Measurements from ENCODE around the gene SYT9.

DNA sequence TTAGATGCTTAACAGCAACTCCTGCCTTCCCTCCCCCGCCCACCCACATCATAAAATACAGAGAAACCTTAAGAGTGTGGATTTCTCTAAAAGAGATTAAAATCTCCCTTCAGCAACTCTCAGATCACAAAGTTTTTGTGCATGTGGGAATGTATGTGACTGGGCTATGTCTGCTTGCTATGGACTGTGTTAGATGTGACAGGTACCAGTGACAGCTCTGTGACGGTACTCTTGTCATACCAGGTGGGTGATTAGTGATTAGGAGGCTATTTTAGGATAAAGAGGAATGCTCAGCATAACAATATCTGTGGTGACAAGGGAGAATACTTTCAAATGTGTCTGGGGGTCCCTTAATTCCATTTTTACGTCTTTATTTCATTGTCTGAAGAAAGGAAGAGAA lies 60.2 kb downstream of the SYT9 start:
- TF ChIP-seq, protein P1, sequence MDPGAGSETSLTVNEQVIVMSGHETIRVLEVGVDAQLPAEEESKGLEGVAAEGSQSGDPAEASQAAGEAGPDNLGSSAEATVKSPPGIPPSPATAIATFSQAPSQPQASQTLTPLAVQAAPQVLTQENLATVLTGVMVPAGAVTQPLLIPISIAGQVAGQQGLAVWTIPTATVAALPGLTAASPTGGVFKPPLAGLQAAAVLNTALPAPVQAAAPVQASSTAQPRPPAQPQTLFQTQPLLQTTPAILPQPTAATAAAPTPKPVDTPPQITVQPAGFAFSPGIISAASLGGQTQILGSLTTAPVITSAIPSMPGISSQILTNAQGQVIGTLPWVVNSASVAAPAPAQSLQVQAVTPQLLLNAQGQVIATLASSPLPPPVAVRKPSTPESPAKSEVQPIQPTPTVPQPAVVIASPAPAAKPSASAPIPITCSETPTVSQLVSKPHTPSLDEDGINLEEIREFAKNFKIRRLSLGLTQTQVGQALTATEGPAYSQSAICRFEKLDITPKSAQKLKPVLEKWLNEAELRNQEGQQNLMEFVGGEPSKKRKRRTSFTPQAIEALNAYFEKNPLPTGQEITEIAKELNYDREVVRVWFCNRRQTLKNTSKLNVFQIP (CRISPR knock-in tag; IDR thresholded peaks at IDR 0.05; ENCODE audit: borderline replicate concordance, low read depth): no peak
- TF ChIP-seq, protein P2, sequence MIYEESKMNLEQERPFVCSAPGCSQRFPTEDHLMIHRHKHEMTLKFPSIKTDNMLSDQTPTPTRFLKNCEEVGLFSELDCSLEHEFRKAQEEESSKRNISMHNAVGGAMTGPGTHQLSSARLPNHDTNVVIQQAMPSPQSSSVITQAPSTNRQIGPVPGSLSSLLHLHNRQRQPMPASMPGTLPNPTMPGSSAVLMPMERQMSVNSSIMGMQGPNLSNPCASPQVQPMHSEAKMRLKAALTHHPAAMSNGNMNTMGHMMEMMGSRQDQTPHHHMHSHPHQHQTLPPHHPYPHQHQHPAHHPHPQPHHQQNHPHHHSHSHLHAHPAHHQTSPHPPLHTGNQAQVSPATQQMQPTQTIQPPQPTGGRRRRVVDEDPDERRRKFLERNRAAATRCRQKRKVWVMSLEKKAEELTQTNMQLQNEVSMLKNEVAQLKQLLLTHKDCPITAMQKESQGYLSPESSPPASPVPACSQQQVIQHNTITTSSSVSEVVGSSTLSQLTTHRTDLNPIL (CRISPR knock-in tag; IDR thresholded peaks at IDR 0.05; ENCODE audit: low read depth): no peak
- TF ChIP-seq ISL1 (CRISPR knock-in tag; IDR thresholded peaks at IDR 0.05) (no peak), GLIS3 (CRISPR knock-in tag; IDR thresholded peaks at IDR 0.05) (no peak), ZNF70 (CRISPR knock-in tag; IDR thresholded peaks at IDR 0.05) (no peak), ESRRG (CRISPR knock-in tag; IDR thresholded peaks at IDR 0.05) (no peak), RARB (CRISPR knock-in tag; IDR thresholded peaks at IDR 0.05) (no peak), ARNTL (CRISPR knock-in tag; IDR thresholded peaks at IDR 0.05; ENCODE audit: borderline replicate concordance, low read depth) (no peak), ZNF565 (CRISPR knock-in tag; conservative IDR thresholded peaks at IDR 0.05; ENCODE audit: low read depth) (no peak), TCF4 (CRISPR knock-in tag; IDR thresholded peaks at IDR 0.05; ENCODE audit: borderline replicate concordance) (no peak)
- TF ChIP-seq, protein P3, sequence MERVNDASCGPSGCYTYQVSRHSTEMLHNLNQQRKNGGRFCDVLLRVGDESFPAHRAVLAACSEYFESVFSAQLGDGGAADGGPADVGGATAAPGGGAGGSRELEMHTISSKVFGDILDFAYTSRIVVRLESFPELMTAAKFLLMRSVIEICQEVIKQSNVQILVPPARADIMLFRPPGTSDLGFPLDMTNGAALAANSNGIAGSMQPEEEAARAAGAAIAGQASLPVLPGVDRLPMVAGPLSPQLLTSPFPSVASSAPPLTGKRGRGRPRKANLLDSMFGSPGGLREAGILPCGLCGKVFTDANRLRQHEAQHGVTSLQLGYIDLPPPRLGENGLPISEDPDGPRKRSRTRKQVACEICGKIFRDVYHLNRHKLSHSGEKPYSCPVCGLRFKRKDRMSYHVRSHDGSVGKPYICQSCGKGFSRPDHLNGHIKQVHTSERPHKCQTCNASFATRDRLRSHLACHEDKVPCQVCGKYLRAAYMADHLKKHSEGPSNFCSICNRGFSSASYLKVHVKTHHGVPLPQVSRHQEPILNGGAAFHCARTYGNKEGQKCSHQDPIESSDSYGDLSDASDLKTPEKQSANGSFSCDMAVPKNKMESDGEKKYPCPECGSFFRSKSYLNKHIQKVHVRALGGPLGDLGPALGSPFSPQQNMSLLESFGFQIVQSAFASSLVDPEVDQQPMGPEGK (CRISPR knock-in tag; IDR thresholded peaks at IDR 0.05; ENCODE audit: borderline replicate concordance): no peak
- TF ChIP-seq, protein P4, sequence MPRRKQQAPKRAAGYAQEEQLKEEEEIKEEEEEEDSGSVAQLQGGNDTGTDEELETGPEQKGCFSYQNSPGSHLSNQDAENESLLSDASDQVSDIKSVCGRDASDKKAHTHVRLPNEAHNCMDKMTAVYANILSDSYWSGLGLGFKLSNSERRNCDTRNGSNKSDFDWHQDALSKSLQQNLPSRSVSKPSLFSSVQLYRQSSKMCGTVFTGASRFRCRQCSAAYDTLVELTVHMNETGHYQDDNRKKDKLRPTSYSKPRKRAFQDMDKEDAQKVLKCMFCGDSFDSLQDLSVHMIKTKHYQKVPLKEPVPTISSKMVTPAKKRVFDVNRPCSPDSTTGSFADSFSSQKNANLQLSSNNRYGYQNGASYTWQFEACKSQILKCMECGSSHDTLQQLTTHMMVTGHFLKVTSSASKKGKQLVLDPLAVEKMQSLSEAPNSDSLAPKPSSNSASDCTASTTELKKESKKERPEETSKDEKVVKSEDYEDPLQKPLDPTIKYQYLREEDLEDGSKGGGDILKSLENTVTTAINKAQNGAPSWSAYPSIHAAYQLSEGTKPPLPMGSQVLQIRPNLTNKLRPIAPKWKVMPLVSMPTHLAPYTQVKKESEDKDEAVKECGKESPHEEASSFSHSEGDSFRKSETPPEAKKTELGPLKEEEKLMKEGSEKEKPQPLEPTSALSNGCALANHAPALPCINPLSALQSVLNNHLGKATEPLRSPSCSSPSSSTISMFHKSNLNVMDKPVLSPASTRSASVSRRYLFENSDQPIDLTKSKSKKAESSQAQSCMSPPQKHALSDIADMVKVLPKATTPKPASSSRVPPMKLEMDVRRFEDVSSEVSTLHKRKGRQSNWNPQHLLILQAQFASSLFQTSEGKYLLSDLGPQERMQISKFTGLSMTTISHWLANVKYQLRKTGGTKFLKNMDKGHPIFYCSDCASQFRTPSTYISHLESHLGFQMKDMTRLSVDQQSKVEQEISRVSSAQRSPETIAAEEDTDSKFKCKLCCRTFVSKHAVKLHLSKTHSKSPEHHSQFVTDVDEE (CRISPR knock-in tag; IDR thresholded peaks at IDR 0.05): no peak
